ES-I3 (cell line): ENCODE measurements around the gene C20orf144.

Experiments
- H3K36me3 ChIP-seq: 2 replicates; pipeline ENCODE4 v1.6.1; 2013; ENCODE audit warnings: mild to moderate bottlenecking, low read length, control low read depth, moderate library complexity; ENCODE audit not compliant: insufficient read depth
- H3K4me1 ChIP-seq: 2 replicates; pipeline ENCODE4 v1.6.1; 2013; ENCODE audit warnings: mild to moderate bottlenecking, control low read depth, low read length; ENCODE audit not compliant: insufficient read depth
- H3K9ac ChIP-seq: 2 replicates; pipeline ENCODE4 v1.6.1; 2013; ENCODE audit warnings: low read depth, mild to moderate bottlenecking, low read length, moderate library complexity
- H3K9me3 ChIP-seq: 2 replicates; pipeline ENCODE4 v1.6.1; 2013; ENCODE audit warnings: mild to moderate bottlenecking, low read length, moderate library complexity; ENCODE audit not compliant: control insufficient read depth, insufficient read depth

The C20orf144 gene

DNA sequence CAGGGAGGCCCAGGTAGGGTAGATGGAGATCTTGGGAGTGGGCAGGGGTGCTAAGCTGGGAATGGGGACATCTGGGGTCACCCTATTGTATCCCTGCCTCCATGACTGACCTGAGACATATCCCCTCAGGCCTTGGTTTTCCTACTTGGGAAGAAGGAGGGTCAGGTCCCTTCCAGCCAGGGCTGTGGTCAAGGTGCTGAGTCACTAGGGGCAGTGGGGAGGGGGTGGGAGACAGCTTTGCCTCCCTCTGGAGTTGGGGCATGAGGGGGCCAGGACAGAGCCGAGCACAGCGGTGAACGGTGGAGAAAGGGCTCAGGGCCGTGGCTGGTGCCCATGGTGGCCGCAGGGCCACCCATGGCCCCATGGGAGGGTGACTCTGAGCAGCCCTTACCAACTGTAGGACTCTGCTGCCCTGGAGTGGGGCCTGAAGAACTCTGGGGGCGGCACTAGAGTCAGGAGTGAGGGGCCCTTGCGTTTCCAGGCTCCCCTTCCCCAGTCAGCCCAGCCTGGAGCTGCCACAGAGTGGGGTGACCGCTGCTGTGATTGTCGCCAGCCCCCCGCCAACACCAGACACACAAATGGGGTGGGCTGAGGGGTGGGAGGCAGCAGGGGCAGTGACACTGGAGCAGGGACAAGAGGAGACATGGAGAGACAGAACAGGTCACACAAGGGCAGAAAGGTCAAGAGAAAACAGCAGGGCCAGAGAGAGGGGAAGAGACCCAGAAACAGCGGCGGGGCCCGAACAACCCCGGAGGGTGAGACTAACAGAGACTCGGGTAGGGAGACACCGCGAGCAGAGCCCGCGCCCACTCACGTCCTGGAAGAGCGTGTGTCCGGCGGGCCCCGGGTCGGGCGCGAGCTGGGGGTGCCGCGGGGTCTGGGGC, 11.5 kb downstream of the C20orf144 start:
- peaks cover 11% of the 10 kb centered on the region for H3K36me3 ChIP-seq

DNA sequence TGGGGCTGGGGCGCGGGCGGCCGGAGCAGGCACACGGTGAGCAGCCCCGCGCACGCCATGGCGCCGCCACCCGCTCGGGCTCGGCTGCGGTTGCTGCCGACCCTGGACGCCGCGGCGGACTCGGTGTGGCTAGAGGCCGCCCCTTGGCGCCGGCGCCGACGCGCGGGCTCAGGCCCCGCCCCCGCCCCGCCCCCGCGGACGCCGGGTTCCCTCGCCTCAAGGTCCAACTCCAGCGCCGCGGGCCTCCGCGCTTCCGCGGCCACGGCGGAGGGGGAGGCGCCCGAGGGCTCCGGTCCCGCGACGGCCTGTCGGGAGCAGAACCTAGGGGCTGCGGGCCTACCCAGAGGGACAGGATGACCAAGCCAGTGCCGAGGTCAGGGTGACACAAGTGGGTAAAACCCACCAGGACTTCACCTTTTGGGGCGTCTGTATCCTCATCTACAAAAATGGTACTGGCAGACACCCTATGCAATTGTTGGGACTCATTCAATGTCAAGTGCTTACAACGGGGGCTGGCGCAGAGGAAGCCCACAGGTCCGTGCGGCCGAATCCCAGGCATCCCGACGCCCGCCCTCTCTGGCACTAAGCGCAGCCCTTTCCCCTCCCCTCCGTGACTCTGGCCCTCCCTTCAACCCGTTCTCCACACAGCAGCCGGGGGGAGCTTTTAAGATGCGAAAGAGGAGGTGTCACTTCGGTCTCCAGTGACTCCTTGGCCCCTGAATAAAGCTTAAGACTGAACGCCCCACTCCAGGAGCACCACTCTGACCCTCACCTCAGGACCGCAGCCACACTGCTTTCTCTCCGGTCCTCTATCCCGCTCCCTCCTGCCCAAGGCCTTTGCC, 12.4 kb downstream of the C20orf144 start, which contains the start of gene NECAB3:
Gene NECAB3, minus strand, starts transcription at position 135 of the 842 bp plus-strand sequence. Its CDS starts 76 bp downstream, at position 59.
- Histone ChIP-seq H3K9ac (peak within 1 kb of the TSS; percentile 71), H3K4me1 (peaks cover 19% of the 10 kb centered on the region), H3K9me3 (no peaks in the 10 kb centered on the region), H3K36me3 (peaks cover 11% of the 10 kb centered on the region)

More for the DNA sequence above, 11.5 kb downstream of the C20orf144 start:
- Histone ChIP-seq H3K9ac (peak overlapping the region; percentile 71), H3K9me3 (no peaks in the 10 kb centered on the region), H3K4me1 (peaks cover 19% of the 10 kb centered on the region)

DNA sequence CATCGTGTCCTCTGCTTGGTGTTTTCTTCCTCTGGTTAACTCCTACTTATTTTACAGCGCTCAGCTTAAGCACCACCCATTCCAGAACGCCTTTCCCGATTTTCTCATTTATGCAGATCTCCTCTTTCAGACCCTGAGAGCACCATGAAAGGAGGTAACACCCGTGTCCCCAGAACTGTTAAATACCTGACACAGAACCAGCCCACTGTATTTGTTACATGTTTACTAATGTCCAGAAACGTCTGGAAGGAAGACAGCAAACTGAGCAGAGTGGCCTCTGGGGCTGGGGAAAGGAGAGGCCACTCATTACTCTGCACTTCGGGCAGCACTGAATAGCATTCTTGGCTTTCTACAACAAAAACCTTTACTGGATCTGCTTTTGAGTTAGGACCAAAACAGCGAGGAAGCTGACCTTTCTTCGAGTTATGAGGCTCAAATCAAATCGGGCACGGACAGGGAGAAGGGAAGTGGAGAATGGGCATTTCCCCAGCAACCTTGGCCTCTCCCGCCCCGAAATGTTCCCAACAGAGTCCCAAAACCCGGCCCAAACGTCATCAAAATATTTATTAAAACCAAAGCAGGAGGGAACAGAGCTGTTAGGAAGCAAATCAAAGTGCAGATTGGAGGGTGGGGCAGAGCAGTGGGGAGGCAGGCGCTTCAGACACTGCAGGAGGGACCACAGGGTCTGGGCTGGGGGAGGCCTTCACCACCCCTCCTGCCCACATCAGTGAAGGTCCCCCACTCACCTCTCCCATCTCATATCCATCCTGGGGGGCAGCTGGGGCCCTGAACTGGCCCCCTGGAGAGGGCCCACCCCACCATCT, 13.2 kb downstream of the C20orf144 start:
- H3K36me3 ChIP-seq: peaks cover 11% of the 10 kb centered on the region
- H3K9me3 ChIP-seq: no peaks in the 10 kb centered on the region
- H3K4me1 ChIP-seq: peaks cover 19% of the 10 kb centered on the region
- peak overlapping the region; percentile 71 for H3K9ac ChIP-seq

DNA sequence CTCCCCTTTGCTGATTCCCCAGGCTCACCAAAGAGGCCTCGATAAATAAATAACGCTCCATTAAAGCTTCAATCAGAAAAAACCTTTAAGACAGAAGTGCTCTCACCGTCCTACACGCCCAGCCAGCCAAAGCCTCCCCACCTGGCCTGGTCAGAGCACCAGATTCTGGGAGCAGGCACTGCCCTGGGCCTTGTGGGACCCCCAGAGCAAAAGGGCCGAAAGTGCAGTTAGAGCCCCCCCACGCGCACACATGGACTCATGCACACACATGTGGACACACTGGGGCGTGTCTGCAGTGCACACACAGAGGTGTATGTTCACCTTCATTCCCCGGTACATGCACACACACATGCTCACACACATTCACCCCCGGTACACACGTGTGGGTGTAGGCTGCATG, 14.0 kb downstream of the C20orf144 start:
- Histone ChIP-seq H3K36me3 (peaks cover 7% of the 10 kb centered on the region), H3K9ac (no peak overlapping the region), H3K4me1 (peaks cover 19% of the 10 kb centered on the region), H3K9me3 (no peaks in the 10 kb centered on the region)

DNA sequence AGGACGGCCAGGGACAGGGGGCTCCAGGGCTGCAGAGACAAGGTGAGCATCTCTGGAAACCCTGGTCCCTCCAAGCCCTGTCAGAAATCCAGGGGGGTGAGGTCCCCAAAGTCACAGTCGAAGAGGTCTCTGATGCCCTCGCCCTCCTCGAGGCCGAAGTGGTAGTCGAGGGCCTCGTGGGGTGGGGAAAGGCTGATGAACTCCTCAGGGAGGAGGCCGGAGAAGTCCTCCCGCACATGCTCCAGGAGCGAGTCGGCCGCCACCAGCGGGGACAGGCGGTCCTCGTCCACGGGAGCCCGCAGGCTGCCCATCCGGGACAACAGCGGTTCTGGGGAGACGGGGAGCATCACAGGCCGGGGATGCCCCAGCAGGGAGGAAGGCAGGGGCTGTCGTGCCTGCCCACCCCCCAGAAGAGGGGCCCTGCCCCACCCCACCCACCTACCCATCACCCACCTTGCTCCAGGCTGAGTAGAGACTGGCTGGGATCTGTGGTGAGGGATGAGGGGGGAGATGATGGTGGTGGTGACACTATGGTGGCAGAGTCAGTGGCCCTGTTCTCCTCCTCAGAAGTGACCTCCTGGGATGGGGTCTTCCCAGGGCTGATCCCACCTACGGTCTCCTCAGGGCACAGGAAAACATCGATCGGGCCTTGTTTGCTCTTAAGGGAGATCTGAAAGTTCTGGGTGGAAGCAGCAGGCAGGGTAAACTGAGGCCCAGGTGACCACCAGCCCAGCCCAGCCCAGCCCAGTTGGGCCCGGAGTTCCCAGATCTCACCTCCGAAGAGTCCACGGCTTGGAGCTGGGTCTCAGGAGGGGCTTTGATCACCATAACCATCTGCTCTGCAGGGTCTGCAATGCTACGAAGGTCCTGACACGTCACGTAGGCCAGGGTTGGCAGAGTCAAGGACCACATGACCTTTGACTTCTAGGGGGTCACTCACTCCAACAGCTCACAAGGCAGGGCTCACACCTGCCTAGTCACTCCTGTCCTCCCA, 14.8 kb downstream of the C20orf144 start:
- Histone ChIP-seq H3K4me1 (peaks cover 19% of the 10 kb centered on the region), H3K36me3 (peaks cover under 1% of the 10 kb centered on the region), H3K9ac (no peak overlapping the region), H3K9me3 (no peaks in the 10 kb centered on the region)

DNA sequence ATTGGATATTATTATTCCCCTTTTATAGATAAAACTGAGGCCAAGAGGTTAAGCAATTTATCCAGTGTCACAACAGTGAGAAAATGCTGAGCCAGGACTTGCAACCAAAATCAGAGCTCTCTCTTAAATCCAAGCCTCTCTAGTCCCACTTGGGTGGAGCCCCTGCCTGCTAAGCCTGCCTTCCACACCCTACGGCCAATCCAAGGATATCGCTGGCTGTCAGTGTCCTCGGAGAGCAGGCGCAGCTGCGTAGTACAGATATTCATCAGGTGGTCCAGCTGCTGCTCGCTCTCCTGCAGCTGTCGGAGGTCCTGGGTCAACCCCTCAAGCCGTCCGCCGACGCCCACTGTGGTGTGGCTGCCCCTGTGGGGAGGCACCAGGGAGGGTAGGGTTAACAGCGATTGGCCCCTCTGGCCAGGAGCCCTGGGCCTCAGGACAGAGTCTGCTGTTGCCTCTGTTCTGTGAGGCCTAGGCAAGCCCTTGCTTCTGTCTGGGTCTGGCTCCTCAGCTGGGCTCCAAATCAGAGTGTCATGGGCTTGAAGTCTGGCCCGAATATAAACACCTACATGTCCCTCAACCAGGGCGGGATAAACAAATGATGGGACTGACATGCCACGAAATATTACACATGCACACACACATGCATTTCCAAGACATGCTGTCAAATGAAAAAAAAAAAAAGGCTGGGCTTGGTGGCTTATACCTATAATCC, 16.0 kb downstream of the C20orf144 start:
- H3K9me3 ChIP-seq: no peaks in the 10 kb centered on the region
- H3K36me3 ChIP-seq: no peaks in the 10 kb centered on the region; the same call in none of the 2 replicates
- H3K4me1 ChIP-seq: peaks cover 11% of the 10 kb centered on the region
- no peak overlapping the region for H3K9ac ChIP-seq

DNA sequence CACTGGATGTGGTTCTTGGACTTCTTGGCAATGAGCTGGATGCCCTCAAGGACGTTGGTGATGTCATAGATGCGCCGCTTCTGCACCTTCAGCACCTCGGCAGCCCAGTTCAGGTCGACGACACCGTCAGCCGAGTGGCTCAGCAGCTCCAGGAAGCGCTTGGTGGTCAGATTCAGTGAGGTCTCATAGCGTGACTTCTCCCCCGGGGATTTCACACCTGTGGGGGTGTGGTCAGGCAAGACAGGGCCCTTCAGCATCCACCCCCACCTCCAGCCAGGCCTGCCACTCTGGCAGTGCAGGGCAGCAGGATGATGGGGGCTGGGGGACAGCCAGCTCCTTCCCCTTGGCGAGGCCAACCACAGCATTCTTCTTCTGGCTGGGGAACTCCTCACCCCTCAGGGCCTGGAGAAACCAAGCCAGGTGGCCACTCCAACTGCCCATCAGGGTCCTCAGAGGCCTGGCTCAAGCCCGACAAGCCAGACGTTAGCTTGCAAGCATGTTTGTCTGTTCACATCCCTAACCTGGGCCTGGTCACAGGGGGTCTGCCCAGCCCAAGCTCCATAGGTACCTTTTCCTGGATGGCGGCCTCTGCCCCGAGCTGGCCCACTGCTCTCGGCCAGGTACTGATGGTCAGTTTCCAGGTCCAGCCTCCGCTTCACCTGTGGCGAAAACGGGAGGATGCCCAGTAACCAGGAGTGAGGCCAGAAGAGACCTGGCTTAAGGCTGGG, 17.8 kb downstream of the C20orf144 start:
- no peaks in the 10 kb centered on the region; the same call in none of the 2 replicates for H3K36me3 ChIP-seq

DNA sequence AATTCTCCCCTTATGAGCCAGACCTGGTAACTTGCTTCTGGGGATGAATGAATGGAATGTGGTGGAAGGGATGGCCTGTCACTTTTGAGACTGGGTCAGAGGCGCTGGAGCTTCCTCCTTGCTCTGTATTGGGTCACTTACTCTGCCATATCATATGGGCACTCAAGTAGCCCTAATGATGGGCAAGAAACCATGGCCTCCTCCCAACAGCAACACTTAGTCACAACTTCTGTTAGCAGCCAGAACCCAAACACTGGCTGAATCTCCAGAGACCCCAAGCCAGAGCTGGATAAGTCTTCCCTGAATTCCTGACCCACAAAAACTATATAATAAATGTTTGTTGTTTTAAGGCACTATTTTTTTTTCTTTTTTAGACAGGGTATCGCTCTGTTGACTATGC, 18.6 kb downstream of the C20orf144 start:
- no peak overlapping the region for H3K9ac ChIP-seq
- no peaks in the 10 kb centered on the region for H3K9me3 ChIP-seq
- no peaks in the 10 kb centered on the region; the same call in none of the 2 replicates for H3K36me3 ChIP-seq
- H3K4me1 ChIP-seq: peaks cover 6% of the 10 kb centered on the region; the same call in 1 of the 2 replicates

More for the DNA sequence above, 17.8 kb downstream of the C20orf144 start:
- Histone ChIP-seq H3K4me1 (peaks cover 12% of the 10 kb centered on the region; the same call in 1 of the 2 replicates), H3K9ac (no peak overlapping the region), H3K9me3 (no peaks in the 10 kb centered on the region)

DNA sequence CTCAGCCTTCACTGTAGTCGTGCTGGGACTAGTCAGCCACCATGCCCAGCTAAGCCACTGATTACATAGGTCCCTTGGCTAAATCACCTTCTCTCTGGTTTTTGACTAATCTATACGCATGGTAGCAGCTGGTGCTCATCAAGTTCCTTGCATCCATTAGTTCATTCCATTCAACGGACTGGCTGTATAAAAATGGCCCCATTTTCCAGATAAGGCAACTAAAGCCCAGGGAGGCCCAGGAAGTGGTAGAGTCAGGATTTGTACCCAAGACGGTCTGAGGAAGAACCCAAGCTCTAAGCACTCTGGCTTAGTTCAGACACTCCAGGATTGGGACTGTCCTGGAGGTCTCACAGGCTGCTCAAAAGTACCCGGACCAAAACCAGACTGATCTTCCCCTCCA, 19.2 kb downstream of the C20orf144 start:
- Histone ChIP-seq H3K4me1 (peaks cover 4% of the 10 kb centered on the region; the same call in 1 of the 2 replicates), H3K9ac (no peak overlapping the region), H3K36me3 (no peaks in the 10 kb centered on the region; the same call in none of the 2 replicates), H3K9me3 (no peaks in the 10 kb centered on the region)

DNA sequence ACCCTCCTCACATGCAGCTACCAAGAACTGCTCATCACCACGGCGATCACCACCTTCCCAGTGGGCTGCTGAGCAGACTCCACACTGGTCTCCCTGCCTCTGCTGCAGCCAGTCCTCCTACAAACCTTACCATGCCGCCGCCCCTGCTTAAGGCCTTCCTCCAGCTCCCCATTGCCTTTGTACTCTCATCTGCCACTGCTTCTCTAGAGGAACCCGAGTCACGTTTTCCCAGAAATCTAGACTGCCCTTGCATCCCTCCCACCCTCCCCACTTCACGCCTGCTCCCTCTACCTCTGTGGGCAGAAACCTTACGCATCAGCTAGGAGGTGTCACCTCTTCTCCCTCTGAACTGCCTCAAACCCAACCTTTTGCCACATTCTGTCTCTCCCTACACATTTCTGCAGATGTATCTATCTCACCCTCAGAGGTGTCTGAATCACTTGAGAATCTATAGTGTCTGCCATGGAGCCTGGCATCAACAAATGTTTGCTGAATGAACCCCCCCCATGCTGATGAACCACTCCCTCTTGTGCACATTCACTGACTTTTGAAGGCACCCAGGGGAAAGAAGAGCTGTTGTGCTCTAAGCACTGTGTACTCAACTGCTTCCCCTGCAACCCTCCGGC, 19.7 kb downstream of the C20orf144 start:
- peaks cover 7% of the 10 kb centered on the region; the same call in 1 of the 2 replicates for H3K4me1 ChIP-seq
- no peaks in the 10 kb centered on the region; the same call in 1 of the 2 replicates for H3K36me3 ChIP-seq
- H3K9ac ChIP-seq: no peak overlapping the region
- H3K9me3 ChIP-seq: no peaks in the 10 kb centered on the region

DNA sequence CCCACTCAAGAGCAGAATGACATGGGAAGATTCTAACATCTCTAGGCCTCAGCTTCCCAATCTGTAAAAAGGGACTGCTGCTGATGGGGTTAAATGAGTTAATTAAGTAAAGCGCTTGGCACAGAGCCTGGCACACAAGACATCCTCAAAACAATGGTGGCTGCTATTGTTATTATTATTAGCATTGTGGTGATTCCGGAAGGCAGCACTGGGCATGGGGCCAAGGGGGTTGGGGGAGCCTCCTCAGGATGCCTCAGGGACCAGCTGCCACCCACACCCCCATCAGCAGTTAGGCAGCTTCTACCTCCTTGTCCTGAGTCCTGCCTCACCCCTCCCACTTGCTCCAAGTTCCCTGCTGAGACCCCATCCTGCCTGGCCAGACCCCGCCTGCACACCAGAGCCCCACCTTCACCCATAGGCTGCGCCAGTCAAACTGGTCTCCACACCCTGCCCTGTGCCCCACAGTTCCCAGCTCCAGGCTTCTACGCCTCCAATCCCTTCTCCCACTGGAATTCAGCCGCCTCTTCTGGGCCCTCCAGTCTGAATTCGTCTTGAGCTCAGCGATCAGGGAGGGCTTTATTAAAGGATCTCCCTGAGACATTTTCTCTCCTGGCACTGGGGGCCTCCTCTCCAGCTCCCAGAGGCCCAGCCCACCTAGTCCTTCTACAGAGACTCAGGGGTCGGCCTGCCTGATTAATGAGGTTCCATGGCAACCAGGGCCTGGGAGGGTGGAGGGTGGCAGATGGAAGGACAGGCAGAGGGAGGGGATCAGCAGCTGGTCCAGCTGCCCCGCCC, 22.6 kb downstream of the C20orf144 start:
- H3K9ac ChIP-seq: peak overlapping the region; percentile 42
- H3K9me3 ChIP-seq: no peaks in the 10 kb centered on the region
- peaks cover 11% of the 10 kb centered on the region for H3K4me1 ChIP-seq
- no peaks in the 10 kb centered on the region for H3K36me3 ChIP-seq
